Progenitor cell of endocrine pancreas (in vitro differentiated cells): ENCODE data around the gene REG4. TPM values are rescaled to one million over a fixed set of nuclear protein-coding genes. Genes with fewer than 3 reads are reported as not detected.
A peak's percentile ranks its signal among the peaks of the same experiment; 100 is the strongest.

ENCODE experiments used
- DNase-seq: peaks from one replicate; pipeline ENCODE4 v3.0.0; 2021; ENCODE audit warnings: low spot score; ENCODE audit not compliant: unreplicated experiment
- H3K27ac Mint-ChIP-seq: 2 replicates; pipeline ENCODE4 v1.8.0; 2021; ENCODE audit warnings: mild to moderate bottlenecking, moderate library complexity, mixed read lengths
- H3K27me3 Mint-ChIP-seq: 2 replicates; pipeline ENCODE4 v1.8.0; 2021; ENCODE audit warnings: mixed read lengths
- H3K36me3 Mint-ChIP-seq: 2 replicates; pipeline ENCODE4 v1.8.0; 2022; ENCODE audit warnings: mixed read lengths; ENCODE audit not compliant: insufficient read depth
- H3K4me1 Mint-ChIP-seq: 2 replicates; pipeline ENCODE4 v1.8.0; 2021; ENCODE audit warnings: low read depth, mixed read lengths
- H3K4me3 Mint-ChIP-seq: 2 replicates; pipeline ENCODE4 v1.8.0; 2021; ENCODE audit warnings: low read depth, mild to moderate bottlenecking, moderate library complexity, mixed read lengths
- H3K9me3 Mint-ChIP-seq: 2 replicates; pipeline ENCODE4 v1.8.0; 2021; ENCODE audit warnings: low read depth, mixed read lengths
- total RNA-seq: library from RNA; stranded (reverse); gene quantifications from 2 replicates; pipeline ENCODE4 v1.2.1, GENCODE V29; 2021
- TF ChIP-seq, protein P1 (sequence below): fragments of 200-600 bp; sonication (generic); IDR thresholded peaks from one replicate; pipeline ENCODE4 v1.5.0; 2021; ENCODE audit warnings: antibody characterized with exemption, mild to moderate bottlenecking; ENCODE audit not compliant: unreplicated experiment

REG4 gene
- total RNA-seq, 1 donor from 2014 or later: 0.67 TPM

DNA sequence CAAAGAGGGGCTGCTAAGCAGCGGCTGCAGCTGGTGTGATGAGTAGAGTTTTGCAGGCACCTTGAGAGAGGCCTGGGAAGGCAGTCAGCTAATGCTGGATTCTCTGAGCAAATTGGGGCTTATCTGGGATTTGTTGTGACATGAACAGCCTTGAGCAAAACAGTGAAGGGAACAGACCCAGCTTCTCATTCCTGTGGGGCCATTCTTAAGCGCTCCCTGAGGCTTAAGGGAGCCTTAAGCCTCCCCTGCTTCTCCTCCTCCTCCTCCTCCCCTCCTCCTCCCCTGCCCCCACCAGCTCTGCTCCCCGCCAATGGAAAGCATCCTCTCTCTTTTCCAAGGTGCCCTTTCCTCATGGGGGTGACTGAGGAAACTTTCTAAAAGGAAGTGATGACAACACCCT is 63.8 kb downstream of the REG4 start:
- H3K36me3 Mint-ChIP-seq: peaks cover 29% of the 10 kb centered on the region
- no peaks in the 10 kb centered on the region for H3K27me3 Mint-ChIP-seq
- H3K4me3 Mint-ChIP-seq: no peak overlapping the region
- H3K9me3 Mint-ChIP-seq: no peaks in the 10 kb centered on the region
- H3K4me1 Mint-ChIP-seq: peaks cover 18% of the 10 kb centered on the region
- H3K27ac Mint-ChIP-seq: no peak overlapping the region
- DNase-seq: no peak
- TF ChIP-seq, protein P1, sequence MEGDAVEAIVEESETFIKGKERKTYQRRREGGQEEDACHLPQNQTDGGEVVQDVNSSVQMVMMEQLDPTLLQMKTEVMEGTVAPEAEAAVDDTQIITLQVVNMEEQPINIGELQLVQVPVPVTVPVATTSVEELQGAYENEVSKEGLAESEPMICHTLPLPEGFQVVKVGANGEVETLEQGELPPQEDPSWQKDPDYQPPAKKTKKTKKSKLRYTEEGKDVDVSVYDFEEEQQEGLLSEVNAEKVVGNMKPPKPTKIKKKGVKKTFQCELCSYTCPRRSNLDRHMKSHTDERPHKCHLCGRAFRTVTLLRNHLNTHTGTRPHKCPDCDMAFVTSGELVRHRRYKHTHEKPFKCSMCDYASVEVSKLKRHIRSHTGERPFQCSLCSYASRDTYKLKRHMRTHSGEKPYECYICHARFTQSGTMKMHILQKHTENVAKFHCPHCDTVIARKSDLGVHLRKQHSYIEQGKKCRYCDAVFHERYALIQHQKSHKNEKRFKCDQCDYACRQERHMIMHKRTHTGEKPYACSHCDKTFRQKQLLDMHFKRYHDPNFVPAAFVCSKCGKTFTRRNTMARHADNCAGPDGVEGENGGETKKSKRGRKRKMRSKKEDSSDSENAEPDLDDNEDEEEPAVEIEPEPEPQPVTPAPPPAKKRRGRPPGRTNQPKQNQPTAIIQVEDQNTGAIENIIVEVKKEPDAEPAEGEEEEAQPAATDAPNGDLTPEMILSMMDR: no peak

GRCh38 chr1:119745034-119745433 is 66.2 kb downstream of the REG4 start:
- H3K27ac Mint-ChIP-seq: peak overlapping the region; percentile 51

DNA sequence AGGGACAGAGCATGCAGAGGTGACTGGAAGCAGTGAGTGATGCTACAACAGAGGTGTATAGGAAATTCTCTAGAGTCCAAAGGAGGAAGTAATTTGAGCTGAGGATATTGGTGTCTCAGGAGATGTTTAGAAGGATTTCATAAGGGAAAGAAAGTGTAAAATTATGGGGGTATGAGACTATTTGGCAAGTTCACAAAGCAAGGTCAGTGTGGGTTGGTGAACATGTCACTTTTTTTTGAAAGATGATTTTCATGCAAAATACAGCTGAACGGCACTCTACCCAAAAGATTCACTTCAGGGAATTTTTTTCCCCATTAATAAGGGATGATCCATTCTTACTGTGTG is 66.7 kb downstream of the REG4 start:
- Mint-ChIP-seq H3K36me3 (peaks cover 21% of the 10 kb centered on the region), H3K4me3 (no peak overlapping the region), H3K9me3 (no peaks in the 10 kb centered on the region), H3K27ac (peak overlapping the region; percentile 79), H3K4me1 (peaks cover 13% of the 10 kb centered on the region), H3K27me3 (no peaks in the 10 kb centered on the region)
- DNase-seq: no peak
- TF ChIP-seq, protein P1: no peak

More at GRCh38 chr1:119745034-119745433, 66.2 kb downstream of the REG4 start:
- DNase-seq: no peak
- H3K36me3 Mint-ChIP-seq: peaks cover 24% of the 10 kb centered on the region
- H3K9me3 Mint-ChIP-seq: no peaks in the 10 kb centered on the region
- H3K4me1 Mint-ChIP-seq: peaks cover 16% of the 10 kb centered on the region
- no peaks in the 10 kb centered on the region for H3K27me3 Mint-ChIP-seq
- no peak overlapping the region for H3K4me3 Mint-ChIP-seq
- TF ChIP-seq, protein P1: no peak

Other genes starting within 250 kb of the REG4 start
- gene ZNF697, start 163.2 kb downstream of the REG4 start, total RNA-seq: 21.3 and 22.3 TPM in 2 replicates
- 428 and 452 TPM in 2 replicates for gene PHGDH, start 99.5 kb downstream of the REG4 start, total RNA-seq
- gene HMGCS2, start 42.6 kb downstream of the REG4 start, total RNA-seq: 105 and 112 TPM in 2 replicates
- gene ADAM30, start 85.1 kb upstream of the REG4 start, total RNA-seq: not detected in 2 replicates